ENCODE results near the gene CD82.
"Not testable (repeated sequence)": the region's sequence is repeated elsewhere in the genome, so short reads cannot be mapped to it uniquely, and the experiment has no call there.

The CD82 gene

DNA sequence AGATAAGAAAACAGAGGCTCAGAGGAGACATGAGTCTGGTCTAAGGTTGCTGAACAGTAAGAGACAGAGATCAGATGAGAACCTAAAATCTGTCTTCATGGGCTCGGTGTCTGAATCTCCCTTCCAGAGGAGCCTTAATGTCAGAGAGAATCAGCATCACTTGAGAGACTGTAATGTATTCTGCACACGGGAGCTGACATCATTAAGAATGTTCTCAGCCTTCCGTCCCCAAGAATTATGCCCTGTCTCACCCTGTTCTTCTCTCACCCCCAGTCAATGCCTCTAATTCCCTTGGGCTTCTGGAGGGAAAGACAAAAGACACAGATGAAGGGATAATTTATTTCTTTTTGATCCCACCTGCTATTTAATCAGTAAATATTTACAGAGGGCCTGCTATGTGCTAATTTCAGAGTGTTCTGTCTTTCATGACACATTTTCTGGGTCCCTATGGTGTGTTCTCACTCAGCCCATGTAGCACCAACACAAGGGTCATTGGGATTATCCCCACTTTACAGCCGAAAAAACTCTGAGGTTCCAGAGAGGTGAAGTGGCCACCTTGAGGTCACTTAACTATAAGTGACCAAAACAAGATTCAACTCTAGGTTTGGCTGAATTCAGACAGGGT is 61.8 kb downstream of the CD82 start:
- FAIRE-seq (no peak), DNase-seq (ENCODE audit: insufficient read length, low spot score) (no peak)

- DNase-seq (ENCODE audit: insufficient read length, low spot score) (no peak), FAIRE-seq (peak; percentile 83)
Measured at GRCh38 chr11:44627911-44628729, 62.7 kb downstream of the CD82 start.

- FAIRE-seq (no peak), DNase-seq (ENCODE audit: insufficient read length, low spot score) (no peak)
Measured at GRCh38 chr11:44628730-44629700, 63.6 kb downstream of the CD82 start.

DNA sequence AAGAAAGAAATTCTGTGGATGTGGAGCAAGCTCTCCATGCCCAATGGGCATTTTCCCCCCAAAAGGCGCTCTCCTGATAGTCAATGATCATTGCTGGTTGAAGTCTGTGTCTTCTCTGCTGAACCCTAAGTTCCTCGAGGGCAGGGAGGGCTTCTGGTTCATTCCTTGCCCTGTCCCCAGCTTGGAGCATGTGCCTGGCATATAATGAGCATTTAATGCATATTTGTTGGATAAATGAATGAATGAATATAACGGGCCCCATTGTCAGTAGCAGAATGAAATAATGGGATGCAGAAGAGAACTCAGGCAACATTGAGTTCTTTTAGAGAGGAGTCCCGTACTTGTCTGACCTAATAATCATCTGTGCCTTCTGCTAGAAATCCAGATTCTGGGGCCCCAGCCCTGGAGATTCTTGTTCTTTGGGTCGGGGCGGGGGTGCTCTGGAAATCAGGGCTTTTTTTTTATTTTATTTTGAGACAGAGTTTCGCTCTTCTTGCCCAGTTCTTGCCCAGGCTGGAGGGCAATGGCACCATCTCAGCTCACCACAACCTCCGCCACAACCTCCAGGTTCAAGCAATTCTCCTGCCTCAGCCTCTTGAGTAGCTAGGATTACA is 64.4 kb downstream of the CD82 start:
- FAIRE-seq (no peak), DNase-seq (ENCODE audit: insufficient read length, low spot score) (no peak)

DNA sequence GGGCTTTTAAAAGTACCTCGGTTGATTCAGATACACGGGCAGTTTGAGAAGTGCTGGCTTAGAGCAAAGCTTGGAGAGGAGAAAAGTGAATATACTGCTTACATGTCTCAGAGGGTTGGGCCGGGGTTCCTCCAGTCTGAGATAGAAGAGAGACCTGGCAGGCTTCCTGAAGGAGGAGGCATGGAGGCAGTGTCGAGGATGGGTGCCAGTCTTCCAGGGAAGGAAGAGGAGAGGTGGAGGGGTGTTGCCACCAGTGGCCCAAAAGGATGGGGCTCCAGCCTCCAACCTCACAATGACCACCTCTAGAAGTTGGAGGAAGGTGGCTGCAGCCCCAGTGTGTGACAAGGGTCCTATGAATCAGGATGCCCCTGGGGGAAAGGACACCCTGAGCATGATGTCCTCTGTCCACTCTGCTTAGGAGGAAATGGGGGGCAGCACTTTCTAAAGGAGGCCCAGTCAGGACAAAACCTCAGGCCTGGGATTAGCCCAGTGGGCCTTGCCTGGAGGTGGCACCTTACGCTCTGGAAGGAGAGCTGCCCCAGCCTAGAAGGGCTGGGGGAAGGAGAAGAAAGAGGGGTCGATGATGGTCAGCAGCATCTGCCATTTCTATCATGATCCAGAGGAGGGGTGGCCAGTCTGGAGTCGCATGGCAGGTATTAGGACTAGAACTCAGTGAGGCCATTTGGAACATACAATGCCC is 65.2 kb downstream of the CD82 start:
- FAIRE-seq (no peak), DNase-seq (ENCODE audit: insufficient read length, low spot score) (no peak)

DNA sequence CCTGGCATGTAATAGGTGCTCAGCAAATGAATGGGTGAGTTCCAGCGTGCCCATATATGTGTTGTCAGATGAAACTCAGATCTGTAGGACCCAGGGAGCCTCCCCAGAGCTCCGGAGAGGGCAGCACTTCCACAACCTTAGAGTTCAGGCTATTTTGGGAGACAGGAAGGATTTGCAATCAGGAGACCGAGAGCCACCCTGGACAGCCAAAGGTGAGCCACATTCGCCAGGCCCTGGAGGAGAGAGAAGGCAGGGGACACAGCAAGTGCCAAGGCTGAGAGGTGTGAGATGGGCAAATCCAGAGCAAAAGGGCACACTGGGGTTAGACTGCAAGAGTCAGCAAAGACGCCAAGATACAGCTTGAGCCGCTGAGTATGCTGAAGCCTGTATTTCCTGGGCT is 66.4 kb downstream of the CD82 start:
- FAIRE-seq (no peak), DNase-seq (ENCODE audit: insufficient read length, low spot score) (no peak)

DNA sequence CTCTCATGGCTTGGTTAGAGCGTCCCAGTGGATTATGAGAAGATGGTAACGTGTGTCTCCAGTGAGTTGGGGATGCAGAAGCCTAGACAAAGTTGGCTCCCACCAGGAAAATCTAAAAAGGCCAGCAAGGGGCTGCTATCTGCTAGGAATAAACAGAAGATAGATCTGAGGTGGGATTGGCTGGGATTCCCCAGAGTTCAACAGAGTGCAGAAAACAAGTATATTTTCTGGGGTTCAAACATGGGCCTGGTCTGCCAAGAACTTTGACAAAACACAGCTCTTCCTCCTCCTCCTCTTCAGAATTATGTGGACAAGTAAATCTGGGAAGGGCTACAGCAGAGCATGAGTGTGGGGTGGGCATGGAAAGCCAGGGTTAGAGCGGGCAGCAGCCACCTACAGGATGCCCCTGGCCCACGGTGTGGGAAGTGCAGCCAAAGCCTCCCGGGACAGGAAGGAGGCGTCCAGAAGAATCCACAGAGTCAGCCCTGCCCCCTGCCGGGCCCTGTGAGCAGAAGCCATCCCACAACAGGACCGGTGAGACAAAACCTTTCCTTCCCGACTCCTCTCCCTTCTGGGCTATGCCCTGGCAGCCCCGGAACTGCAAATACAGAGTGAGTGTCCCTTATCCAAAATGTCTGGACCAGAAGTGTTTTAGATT is 67.1 kb downstream of the CD82 start:
- DNase-seq (ENCODE audit: insufficient read length, low spot score) (no peak), FAIRE-seq (no peak)

DNA sequence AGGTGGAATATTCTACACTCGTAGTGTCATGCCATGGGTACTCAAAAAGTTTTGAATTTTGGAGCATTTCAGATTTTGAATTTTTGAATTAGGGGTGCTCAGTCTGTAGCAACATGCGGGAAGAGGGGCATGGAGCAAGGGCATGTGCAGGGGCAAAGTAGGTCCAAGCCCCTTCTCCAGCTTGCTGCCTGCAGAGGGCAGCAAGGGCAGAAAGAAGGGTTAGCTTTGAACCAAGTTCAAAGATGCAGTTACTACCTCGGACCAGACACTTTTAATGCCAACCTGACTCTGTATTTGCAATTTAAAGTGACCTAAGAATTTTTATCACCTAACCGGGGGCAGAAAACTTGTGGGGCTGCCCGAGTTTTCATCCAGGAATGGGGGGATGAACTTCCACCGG is 68.2 kb downstream of the CD82 start:
- DNase-seq (ENCODE audit: insufficient read length, low spot score) (no peak), FAIRE-seq (no peak)

DNA sequence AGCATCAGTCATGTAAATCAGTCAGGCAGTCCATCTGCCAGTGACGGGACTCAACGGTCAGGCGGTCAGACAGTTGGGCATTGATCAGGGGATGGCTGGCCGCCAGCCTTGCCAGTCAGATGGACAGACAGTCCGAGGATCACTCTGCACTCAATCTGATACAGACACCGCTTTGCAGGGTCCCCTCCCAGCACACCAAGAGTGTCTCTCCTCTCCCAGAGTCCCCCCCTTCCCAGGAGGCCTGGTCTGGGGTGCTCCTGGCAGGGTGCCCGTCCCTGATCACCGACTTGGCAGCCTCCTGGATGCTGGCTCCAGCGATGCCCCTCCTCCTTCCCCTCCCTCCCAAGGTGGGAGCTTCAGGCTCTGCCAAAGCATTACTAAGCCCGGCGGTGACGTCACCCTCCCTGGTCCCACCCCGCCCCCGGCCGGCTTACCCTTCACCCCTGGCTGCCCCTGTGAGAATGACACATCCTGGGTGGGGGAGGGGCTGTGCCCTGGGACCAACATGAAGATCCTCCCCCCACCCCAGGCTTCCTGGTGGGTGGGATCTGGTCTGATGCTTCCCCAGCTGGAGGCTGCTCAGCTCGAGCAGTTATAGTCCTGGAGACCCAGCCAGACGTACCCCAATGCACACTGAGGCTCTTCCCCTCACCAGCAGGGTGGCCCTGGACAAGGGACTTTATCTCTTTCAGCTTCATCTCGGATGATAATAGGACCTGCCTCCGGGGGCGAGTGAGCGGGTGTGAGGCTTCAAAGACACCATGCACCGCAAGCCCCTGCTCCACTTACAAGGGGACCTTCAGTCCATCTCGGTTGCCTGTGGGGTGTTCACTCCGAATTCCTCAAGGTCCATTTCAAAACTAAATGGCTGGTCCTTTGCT is 69.2 kb downstream of the CD82 start:
- FAIRE-seq (no peak), DNase-seq (ENCODE audit: insufficient read length, low spot score) (no peak)

DNA sequence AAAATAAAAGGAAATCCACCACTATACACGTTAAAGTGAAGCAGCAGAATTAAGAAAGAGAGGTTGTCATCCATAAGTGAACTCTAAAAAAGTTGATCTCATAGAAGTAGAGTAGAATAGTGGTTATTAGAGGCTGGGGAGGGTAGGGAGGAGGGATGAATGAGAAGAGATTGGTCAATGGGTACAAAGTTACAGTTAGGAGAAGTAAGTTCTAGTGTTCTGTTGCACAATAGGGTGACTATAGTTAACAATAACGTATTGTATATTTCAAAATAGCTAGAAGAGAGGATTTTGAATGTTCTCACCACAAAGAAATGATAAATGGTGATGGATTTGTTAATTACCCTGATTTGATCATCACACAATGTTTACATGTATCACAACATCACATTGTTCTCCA is 72.0 kb downstream of the CD82 start:
- no peak for DNase-seq (ENCODE audit: insufficient read length, low spot score)
- FAIRE-seq = no peak

- FAIRE-seq = no peak
- DNase-seq (ENCODE audit: insufficient read length, low spot score) = no peak
Measured at GRCh38 chr11:44638032-44638431, 72.6 kb downstream of the CD82 start.

- FAIRE-seq (no peak), DNase-seq (ENCODE audit: insufficient read length, low spot score) (no peak)
Measured at GRCh38 chr11:44643217-44643616, 77.8 kb downstream of the CD82 start.

GRCh38 chr11:44645827-44646226 is 80.4 kb downstream of the CD82 start:
- FAIRE-seq (no peak), DNase-seq (ENCODE audit: insufficient read length, low spot score) (no peak)

DNA sequence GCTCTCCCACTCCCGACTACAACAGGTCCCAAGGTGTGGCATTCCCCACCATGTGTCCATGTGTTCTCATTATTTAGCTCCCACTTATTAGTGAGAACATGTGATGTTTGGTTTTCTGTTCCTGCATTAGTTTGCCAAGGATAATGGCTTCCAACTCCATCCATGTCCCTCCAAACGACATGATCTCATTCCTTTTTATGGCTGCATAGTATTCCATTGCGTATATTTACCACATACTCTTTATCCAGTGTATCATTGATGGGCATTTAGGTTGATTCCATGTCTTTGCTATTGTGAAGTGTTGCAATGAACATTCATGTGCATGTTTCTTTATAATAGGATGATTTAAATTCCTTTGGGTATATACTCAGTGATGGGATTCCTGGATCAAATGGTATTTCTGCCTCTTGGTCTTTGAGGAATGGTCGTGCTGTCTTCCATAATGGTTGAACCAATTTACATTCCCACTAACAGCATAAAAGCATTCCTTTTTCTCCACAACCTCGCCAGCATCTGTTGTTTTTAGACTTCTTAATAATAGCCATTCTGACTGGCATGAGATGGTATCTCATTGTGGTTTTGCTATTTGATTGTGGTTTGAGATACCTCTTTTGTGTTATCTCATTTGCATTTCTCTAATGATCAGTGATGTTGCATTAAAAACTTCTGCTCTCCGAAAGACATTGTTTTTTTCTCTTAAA is 81.9 kb downstream of the CD82 start:
- not testable (repeated sequence) for FAIRE-seq; DNase-seq (ENCODE audit: insufficient read length, low spot score)

DNA sequence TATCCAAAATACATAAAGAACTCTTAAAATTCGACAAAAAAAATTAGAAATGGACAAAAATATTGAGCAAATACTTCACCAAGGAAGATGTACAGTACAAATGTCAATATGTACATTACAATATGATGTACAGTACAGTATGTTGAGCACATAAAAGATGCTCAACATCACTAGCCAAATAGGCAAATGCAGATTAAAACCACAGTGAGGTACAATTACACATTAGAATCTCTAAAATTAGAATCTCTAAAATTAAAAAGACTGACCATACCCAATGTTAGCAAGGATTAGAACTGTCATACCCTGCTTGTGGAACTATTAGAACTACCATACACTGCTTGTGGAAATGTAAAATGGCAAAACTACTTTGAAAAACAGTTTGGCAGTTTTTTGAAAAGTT is 82.6 kb downstream of the CD82 start:
- FAIRE-seq (no peak), DNase-seq (ENCODE audit: insufficient read length, low spot score) (no peak)

GRCh38 chr11:44651535-44652155 is 86.2 kb downstream of the CD82 start:
- DNase-seq (ENCODE audit: insufficient read length, low spot score) = no peak
- no peak for FAIRE-seq

GRCh38 chr11:44652901-44653644 is 87.6 kb downstream of the CD82 start:
- DNase-seq (ENCODE audit: insufficient read length, low spot score) (no peak), FAIRE-seq (no peak)

All from GM19239 (cell line).